HG03565 (cell line): Measurements from ENCODE around the gene PKP3.
"Not testable (repeated sequence)": the region's sequence is repeated elsewhere in the genome, so short reads cannot be mapped to it uniquely, and the experiment has no call there.

Experiments
- ATAC-seq: cut with Tn5 transposase; IDR thresholded peaks from one replicate; pipeline ENCODE4 v1.9.1; 2021; ENCODE audit warnings: mild to moderate bottlenecking, moderate library complexity; ENCODE audit not compliant: unreplicated experiment

PKP3 gene

GRCh38 chr11:363443-363805 is 30.6 kb upstream of the PKP3 start:
- not testable (repeated sequence) for ATAC-seq

DNA sequence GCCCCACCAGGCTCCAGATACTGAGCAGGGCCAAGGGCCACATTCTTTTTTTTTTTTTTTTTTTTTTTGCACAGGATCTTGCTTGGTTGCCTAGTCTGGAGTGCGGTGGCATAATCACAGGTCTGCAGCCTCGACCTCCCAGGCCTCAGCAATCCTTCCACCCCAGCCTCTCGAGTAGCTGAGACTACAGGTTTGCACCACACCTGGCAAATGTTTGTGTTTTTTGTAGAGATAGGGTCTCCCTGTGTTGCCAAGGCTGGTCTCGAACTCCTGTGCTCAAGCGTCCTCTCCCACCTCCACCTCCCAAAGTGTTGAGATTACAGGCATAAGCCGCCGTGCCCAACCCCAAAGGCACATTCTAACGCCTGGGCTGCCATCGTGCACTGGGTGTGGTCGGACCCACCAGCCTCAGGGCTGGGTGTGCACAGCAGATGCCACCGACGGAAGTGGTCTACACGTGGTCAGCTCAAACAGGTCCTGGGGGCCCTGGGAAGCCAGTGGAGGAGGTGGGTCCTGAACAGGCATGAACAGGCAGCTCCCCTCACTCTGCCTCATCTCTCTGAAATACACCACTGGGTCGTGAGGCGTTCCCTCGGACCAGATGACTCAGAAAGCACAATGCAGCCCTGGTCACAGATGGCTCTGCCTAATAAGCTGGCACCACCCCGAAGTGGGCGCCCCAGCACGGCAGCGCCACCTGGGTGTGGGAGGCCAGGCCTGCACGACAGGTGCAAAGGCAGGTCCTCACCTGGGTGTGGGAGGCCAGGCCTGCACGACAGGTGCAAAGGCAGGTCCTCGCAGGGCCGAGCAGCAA is 29.9 kb upstream of the PKP3 start:
- no peak for ATAC-seq

DNA sequence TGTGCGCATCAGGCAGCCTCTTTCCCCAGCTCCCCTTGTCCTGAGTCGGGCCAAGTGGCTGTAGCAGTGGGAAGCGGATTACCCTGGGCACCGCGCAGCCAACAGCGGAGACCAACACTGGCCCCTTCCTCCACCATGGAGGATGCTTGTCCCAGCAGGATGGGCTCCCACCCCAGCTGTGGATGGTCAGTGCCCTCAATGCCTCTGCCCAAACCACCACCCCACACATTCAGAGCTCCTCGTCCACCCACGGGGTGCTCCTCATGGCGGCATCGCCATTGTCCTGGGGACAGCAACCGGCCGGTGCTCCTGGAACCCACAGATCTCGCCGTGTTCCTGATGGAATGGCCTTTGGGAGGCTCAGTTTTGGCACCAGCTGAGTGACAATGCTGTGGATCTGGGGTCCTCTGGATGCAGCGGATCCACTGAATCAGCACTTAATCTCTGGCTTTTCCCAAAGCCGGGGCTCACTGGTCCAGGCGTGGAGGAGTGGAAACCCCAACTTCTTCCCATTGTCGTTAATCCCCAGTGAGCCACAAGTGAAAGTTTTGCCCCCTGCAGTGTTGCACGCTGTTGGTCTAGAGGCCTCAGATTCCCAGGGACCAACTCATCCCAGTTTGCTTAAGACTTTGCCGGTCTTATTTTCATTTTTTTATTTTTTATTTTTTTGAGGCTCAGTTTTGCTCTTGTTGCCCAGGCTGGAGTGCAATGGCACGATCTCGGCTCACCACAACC is 28.9 kb upstream of the PKP3 start:
- no peak for ATAC-seq

GRCh38 chr11:365831-366230 is 28.2 kb upstream of the PKP3 start:
- ATAC-seq, result no peak

- no peak for ATAC-seq
Observed at GRCh38 chr11:367956-368413, 26.0 kb upstream of the PKP3 start.

- no peak for ATAC-seq
Observed at GRCh38 chr11:368414-369335, 25.3 kb upstream of the PKP3 start.

DNA sequence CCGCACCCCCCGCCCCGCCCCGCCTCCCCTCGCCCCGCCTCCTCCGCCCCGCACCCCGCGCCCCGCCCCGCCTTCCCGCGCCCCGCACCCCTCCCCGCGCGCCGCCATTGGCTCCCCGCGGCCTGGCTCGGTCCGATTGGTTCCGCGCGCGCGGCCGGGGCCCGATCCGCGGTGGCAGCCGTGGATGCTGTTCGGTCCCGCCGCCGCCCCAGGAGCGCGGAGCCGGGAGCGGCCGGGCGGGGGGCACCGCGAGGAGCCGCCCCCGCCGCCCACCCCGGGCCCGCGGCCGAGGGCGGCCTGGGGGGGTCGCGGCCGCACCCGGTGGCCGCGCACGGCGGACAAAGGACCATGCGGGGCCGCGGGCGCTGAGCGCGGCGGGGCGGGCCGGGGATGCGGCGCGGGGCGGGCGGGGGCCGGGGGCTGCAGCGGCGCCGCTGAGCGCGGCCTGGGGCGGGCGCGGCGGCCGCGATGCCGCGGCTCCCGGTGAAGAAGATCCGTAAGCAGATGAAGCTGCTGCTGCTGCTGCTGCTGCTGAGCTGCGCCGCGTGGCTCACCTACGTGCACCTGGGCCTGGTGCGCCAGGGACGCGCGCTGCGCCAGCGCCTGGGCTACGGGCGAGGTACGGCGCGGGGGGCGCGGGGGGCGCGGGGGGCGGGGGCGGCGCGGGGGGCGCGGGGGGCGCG is 24.5 kb upstream of the PKP3 start, which contains the start of gene B4GALNT4:
TSS of gene B4GALNT4 (plus strand) at position 164 of the 683 bp plus-strand sequence. CDS start at position 469, 305 bp downstream.
- no peak for ATAC-seq

GRCh38 chr11:370070-370941 is 23.7 kb upstream of the PKP3 start:
- no peak for ATAC-seq

DNA sequence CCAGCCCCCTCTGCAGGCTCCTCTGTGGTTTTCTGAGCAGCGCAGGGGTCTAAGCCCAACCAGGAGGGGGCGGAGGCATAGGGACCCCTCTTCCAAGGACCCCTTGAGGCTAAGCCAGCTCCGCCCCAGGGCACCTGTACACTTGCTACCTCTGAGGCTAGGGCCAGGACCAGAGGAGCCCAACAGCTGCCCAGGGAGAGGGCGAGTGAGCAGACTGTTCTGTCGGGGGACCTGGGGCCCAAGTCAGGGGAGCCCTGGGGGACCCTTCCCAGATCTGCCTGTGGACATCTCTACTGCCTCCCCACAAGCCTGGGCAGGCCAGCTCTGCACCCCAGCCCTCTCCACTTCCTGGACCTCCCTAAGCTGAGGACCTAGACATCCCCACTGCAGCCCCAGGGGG is 23.0 kb upstream of the PKP3 start:
- no peak for ATAC-seq

GRCh38 chr11:371716-372590 is 22.1 kb upstream of the PKP3 start:
- ATAC-seq, result no peak

- ATAC-seq, result no peak
Observed at GRCh38 chr11:372809-373715, 20.9 kb upstream of the PKP3 start.

DNA sequence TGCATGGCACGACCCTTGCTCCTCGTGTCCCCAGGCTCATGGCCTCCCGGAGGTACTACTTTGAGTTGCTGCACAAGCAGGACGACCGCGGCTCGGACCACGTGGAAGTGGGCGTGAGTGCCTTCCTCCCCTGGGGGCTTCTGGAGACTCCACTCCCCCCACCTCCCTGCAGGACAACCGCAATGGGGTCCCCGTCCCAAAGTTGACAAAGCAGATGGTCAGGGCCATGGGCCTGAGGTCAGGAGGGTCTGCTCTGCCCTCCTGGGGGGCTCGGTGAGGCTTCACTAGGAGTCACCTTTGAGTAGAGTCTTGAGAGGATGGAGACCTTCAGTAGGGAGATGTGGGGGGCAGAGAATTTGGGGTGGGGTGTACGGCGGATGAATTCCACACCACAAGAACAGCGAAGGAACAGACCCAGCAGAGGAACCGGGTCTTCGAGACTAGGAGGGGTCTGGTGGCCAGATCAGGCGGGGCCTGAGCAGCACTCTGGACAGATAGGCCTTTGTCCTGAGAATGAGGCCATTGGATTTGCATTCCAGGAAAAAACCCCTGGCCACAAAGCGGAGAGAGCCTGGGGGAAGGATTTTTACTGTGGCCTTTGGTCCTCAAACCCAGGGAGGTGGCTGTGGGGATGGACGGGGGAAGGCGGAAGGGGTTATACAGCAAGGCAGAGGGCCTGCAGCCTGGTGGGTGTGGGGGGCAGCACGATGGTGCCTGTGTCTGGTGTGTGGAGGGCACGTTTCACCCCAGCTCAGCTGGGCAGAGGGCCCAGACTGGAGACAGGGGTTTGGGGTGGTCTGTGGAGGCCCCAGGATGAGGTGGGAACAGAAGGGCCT is 20.1 kb upstream of the PKP3 start:
- no peak for ATAC-seq

DNA sequence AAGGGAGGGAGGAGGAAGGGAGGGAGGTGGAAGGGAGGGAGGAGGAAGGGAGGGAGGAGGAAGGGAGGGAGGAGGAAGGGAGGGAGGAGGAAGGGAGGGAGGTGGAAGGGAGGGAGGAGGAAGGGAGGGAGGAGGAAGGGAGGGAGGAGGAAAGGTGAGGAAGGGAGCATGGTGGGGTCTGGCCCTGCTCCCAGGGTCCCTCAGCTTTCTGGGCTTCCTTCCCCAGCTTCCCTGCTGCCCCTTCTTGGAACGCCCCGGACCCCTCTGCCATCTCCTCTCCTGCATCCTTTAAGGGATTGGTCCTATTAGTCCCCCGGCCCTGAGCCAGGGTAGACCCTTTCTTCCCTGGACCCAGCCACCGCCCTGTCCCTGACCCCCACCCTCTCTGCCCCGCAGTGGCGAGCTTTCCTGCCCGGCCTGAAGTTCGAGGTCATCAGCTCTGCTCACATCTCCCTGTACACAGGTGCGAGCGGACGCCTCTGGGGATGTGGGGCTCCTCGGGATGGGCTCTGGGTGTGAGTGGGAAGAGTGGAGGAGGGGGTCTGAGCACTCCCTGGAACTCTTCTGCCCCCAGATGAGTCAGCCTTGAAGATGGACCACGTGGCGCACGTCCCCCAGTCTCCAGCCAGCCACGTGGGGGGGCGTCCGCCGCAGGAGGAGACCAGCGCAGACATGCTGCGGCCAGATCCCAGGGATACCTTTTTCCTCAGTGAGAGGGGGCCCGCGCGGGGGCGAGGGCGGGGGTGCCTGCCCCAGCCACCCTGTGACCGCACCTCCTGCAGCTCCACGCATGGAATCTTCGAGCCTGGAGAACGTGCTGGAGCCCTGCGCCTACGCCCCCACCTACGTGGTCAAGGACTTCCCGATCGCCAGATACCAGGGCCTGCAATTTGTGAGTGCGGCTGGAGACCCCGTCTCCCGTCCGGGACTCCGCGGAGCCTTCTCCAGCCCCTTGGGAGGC is 18.7 kb upstream of the PKP3 start:
- ATAC-seq, result no peak

- no peak for ATAC-seq
Observed at GRCh38 chr11:376531-377173, 17.4 kb upstream of the PKP3 start.
